HG02623 (cell line): ENCODE data around the gene GADD45A.

Source experiments
- ATAC-seq: cut with Tn5 transposase; IDR thresholded peaks from one replicate; pipeline ENCODE4 v1.9.1; 2021; ENCODE audit warnings: moderate library complexity; ENCODE audit not compliant: unreplicated experiment

GADD45A gene

GRCh38 chr1:67688526-67689219, 3.7 kb downstream of the GADD45A start:
- no peak for ATAC-seq

GRCh38 chr1:67689267-67690017, 4.4 kb downstream of the GADD45A start:
- no peak for ATAC-seq

DNA sequence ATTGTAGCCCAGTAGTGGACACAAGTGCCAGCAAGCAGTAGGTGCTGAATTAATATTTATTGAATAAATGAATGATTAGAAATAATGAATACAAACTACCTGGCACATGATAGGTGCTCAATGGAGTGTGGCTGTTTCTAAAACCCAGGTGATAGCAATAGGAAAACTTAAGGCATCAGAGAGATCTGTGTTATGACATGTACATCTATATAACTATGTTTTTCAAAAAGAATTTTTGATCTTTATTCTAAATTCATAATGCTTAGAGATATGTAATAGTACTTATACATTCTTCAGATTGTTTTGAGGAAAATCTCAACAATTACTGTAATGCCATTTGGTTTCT, 5.0 kb downstream of the GADD45A start:
- no peak for ATAC-seq

DNA sequence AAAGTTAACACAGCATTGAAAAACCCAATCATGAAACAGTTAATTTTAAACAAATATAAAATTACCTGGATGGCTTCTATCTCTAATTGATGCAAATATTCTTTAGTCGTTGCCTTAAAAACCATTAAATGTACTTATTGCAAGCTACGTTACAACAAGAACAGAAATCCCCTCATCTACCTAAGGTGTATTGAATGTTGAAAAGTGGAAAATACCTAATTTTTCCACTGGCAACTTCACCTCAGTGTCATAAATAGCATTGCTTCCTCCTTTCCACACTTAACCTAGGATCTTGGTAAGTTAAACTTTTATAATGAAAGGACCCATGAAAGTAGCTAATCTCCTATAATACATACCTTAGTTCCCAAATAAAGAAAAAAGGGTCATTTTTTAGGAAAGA, 5.4 kb downstream of the GADD45A start:
- ATAC-seq = no peak

GRCh38 chr1:67691712-67692111, 6.7 kb downstream of the GADD45A start:
- ATAC-seq = no peak

GRCh38 chr1:67695963-67696362, 11.0 kb downstream of the GADD45A start:
- no peak for ATAC-seq

DNA sequence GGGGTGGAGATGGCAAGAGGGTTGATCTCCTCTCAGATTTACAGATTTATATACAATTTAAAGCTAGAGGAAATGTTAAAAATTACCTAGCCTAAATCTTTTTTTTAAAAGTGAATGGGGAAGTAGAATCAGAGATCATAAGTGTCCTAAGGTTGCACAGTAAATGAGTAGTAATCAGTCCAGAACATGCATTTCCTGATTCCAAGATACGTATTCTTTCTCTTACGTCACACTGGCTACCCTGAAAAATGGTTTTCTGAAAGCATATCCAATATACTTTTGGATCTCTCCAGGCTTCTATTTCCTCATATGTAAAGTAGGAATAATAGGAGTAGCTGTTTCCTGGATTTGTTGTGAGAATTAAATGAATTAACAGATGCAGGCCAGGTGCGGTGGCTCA, 11.7 kb downstream of the GADD45A start:
- no peak for ATAC-seq

GRCh38 chr1:67700220-67700619, 15.2 kb downstream of the GADD45A start:
- no peak for ATAC-seq

DNA sequence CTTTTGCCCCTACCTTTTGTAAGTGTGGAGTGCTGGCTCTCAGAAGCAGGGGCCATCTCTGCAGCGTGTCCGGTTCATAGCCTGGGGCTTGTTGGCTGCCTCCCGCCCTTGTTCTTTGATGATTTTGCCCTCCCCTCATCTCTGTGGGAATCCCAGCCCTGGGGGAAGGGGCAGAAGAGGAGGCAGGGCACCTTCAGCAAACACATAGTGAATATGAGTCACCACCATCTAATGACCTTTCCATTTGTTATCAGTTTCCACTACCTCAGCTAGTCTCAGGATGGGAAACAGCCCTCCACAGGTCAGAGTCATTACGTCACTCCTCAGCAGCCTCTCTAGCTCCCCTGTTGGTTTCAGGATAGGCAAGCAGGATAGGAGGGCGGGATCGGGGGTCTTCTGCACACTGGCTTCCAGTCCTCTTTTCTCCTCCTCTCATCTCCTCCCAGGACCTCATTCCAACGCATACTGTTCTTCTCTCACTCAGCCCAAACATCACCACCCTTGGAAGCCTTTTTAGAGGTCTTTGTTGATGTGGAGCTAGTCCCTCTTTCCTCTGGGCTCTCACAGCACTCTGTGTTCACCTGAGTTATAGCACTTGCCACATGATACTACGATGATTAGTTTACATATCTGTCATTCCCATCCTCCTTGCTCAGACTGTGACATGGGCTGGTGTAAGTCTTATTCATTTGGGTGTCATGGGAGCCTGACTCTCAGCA, 15.8 kb downstream of the GADD45A start:
- ATAC-seq = no peak

DNA sequence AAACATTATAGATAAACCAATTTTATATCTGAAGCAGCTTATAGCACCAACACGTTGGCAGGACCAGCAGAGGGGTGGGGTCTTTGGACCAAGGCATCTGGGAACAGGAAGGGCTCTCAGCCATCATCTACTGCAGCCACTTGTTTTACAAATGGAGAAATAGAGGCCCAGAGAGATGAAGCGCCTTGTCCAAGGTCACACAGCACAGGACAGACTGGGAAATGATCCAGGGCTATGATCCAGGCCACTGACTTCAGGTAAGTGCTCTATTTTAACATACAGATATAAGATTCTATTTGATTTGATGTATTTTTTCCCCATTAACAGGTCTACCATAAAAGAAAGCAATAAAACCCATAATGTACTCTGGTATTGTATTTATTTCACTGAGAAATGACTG, 16.9 kb downstream of the GADD45A start:
- no peak for ATAC-seq

GRCh38 chr1:67704351-67704750, 19.4 kb downstream of the GADD45A start:
- no peak for ATAC-seq

- no peak for ATAC-seq
Observed at GRCh38 chr1:67705735-67706453, 20.9 kb downstream of the GADD45A start.

DNA sequence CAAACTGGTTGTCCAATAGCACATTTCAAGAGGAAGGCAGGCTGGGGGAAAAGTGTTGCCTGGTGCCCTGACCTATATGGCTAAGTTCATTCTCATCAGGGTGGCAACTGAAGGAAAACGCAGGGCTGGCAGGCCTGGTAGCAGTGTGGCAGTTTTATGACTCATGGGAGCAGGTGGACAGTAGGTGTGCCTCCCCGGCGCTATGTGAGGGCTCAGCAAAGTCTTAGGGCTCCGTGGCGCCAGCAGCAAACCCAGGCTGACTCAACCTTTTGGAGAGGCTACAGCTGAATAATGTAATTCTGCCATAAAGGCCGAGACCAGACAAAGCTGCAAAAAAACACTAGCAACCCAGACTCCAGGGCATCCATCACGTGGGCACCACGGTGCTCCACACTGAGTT, 23.6 kb downstream of the GADD45A start:
- ATAC-seq = no peak

- ATAC-seq = no peak
Observed at GRCh38 chr1:67710417-67710816, 25.4 kb downstream of the GADD45A start.

GRCh38 chr1:67711158-67711854, 26.3 kb downstream of the GADD45A start:
- no peak for ATAC-seq

DNA sequence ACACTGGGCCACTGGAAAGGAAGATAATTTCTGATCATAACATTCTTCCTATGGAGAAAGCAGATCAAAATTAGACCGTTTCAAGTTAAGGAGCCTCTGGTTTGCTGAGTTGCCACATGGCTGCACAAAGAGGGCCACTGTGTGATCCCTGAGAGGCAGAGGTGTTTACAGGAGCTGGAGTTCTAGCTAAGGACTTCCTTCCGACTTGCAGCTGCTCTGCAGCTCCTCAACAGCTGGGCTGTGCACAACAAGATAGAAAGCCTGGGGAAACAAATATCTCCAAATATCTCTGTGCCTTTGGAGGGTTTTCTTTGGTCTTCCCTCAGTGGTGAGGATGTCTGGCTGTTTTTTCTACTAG, 26.8 kb downstream of the GADD45A start:
- ATAC-seq = no peak

DNA sequence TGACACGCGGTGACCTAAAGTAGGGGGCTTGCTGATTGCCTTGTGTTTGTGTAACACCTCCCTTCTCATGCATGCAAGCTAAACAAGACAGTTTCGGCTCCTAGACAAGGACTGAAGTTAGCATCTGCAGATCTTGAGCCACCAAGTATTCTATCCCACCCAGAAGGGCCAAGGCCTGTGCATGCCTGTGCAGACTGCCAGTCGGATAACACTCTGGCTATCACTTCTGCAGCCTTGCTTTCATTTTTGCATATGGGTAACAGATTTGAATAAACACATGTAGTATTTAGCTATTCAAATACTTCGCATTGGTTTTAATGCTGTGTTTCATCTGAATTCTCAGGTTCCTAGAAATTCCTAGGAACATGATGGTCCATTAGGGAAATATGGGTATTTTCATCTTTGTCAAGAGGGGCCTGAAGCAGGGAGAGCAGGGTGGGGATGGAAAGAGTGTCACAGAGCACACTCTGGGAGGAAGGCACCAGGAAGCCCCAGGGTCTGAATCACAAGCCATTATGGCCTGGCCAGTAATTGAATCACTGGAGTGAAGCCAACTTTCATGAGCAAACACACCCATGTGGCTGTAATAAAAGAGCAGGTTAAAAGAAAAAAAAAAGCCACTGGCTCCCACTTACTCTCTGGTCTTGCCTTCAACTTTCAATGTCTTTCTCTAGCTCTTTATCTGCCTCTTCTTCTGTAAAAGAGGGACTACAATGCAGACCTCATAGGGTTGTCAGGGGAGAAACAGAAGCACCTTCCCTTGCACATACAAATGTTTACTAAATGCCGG, 28.3 kb downstream of the GADD45A start:
- ATAC-seq = no peak

- ATAC-seq = no peak
Observed at GRCh38 chr1:67715819-67716218, 30.8 kb downstream of the GADD45A start.

DNA sequence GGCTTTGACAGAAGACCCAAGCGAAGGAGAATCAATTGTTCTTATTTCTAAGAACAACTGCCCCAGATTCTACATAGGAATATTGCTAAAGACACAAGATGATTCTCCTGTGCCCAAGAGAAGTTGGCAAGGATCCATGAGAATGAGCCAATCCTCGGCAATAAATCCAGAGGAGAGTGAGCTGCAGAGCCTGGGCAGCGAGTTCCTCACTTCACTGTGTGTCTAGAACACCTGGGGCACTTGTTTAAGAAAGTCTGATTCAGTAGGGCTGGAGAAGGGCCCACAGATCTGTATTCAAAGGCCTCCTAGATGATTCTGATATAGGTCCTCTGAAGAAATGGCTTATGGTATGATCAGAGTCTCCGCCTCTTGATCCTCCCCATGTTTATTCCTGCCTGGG, 31.8 kb downstream of the GADD45A start:
- no peak for ATAC-seq

DNA sequence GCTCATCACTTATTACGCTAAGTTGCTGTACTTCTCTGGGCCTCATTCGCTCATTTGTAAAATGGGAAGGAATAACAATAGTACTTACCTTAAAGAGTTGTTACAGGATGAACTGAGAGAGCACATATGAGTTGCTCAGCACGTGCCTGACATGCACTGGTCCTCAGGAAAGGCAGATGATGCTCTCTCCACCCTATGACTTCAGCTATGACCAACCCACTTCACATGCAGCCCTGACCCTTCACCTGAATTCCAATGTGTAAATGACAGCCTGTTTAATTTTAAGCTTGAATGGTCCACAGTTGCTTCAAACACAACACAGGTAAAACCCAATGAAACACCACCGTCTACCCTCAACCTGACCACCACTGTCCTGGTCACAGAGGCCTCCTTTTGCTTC, 32.9 kb downstream of the GADD45A start:
- ATAC-seq = no peak
